GM12878 (cell line): ENCODE data around the gene BBS10.

Experiments
- ATF3 ChIP-seq: IDR thresholded peaks from 2 replicates; pipeline ENCODE4 v1.6.1; 2011; ENCODE audit warnings: low read depth, mild to moderate bottlenecking, low read length, moderate library complexity, borderline replicate concordance; ENCODE audit errors: extremely low read depth
- BRCA1 ChIP-seq: IDR thresholded peaks from 2 replicates; pipeline ENCODE4 v1.6.1; 2011; ENCODE audit warnings: low read depth, low read length, improper control_type of control experiment
- CREM ChIP-seq: IDR thresholded peaks from 2 replicates; pipeline ENCODE4 v1.6.1; 2014; ENCODE audit warnings: antibody characterized with exemption, low read depth
- CTCF ChIP-seq, 3 experiments: IDR thresholded peaks in 2 of 3; conservative IDR thresholded peaks in 1 of 3; 2 replicates each; pipeline ENCODE4 v1.5.1; 2011; ENCODE audit warnings: low read depth in 3 of 3, low read length in 3 of 3, mild to moderate bottlenecking in 3 of 3, control low read depth in 2 of 3, moderate library complexity in 2 of 3, inconsistent platforms in 1 of 3, mixed read lengths in 1 of 3; ENCODE audit not compliant: control insufficient read depth in 2 of 3, insufficient read depth in 1 of 3; ENCODE audit errors: extremely low read depth in 1 of 3
- EP300 ChIP-seq, 2 experiments: fragments of 150-350 bp in 1 of 2; IDR thresholded peaks; 2 replicates each; pipeline ENCODE4 v1.6.1; 2011 to 2012; ENCODE audit warnings: low read depth in 2 of 2, low read length in 2 of 2, borderline replicate concordance in 1 of 2, improper control_type of control experiment in 1 of 2, inconsistent platforms in 1 of 2; ENCODE audit not compliant: control insufficient read depth in 1 of 2
- FOXK2 ChIP-seq: fragments of 450-650 bp; IDR thresholded peaks from 2 replicates; pipeline ENCODE4 v1.6.1; 2017; ENCODE audit warnings: mild to moderate bottlenecking, moderate library complexity
- HDAC2 ChIP-seq: fragments of 200-600 bp; sonication (generic); IDR thresholded peaks from 2 replicates; pipeline ENCODE4 v1.6.1; 2017
- HDGF ChIP-seq: fragments of 450-650 bp; IDR thresholded peaks from 2 replicates; pipeline ENCODE4 v1.6.1; 2016; ENCODE audit warnings: antibody characterized with exemption
- IRF3 ChIP-seq: fragments of 450-650 bp; IDR thresholded peaks from 2 replicates; pipeline ENCODE4 v1.6.1; 2014; ENCODE audit warnings: mild to moderate bottlenecking
- MYC ChIP-seq: IDR thresholded peaks from 2 replicates; pipeline ENCODE4 v1.6.1; 2011; ENCODE audit warnings: mild to moderate bottlenecking, low read length, moderate library complexity, inconsistent platforms; ENCODE audit not compliant: insufficient read depth, insufficient replicate concordance, insufficient read length, severe bottlenecking
- RELA ChIP-seq: fragments of 450-650 bp; IDR thresholded peaks from 2 replicates; pipeline ENCODE4 v1.8.0; 2014; ENCODE audit warnings: borderline replicate concordance; ENCODE audit not compliant: partially characterized antibody
- REST ChIP-seq: IDR thresholded peaks from 2 replicates; pipeline ENCODE4 v1.6.1; 2012; ENCODE audit warnings: mild to moderate bottlenecking, low read depth, low read length
- TAF1 ChIP-seq: IDR thresholded peaks from 2 replicates; pipeline ENCODE4 v1.6.1; 2011; ENCODE audit warnings: mild to moderate bottlenecking, low read depth, low read length, borderline replicate concordance
- ZNF384 ChIP-seq: IDR thresholded peaks from 2 replicates; pipeline ENCODE4 v1.6.1; 2012; ENCODE audit warnings: low read depth, mild to moderate bottlenecking, low read length, improper control_type of control experiment, borderline replicate concordance

- TF ChIP-seq TAF1 = no peak
- TF ChIP-seq HDAC2 = no peak
- no peak for TF ChIP-seq FOXK2
- TF ChIP-seq IRF3 = no peak
- no peak for TF ChIP-seq ATF3
- no peak for TF ChIP-seq CTCF (IDR thresholded peaks at IDR 0.05 in 2 of 3, conservative IDR thresholded peaks at IDR 0.05 in 1 of 3; ENCODE audit: control insufficient read depth in 2 of 3, extremely low read depth in 1 of 3, insufficient read depth in 1 of 3, low read depth in 3 of 3, low read length in 3 of 3)
- no peak for TF ChIP-seq ZNF384
- TF ChIP-seq REST = no peak
- TF ChIP-seq RELA = no peak
- no peak for TF ChIP-seq HDGF
- TF ChIP-seq MYC = no peak
- no peak for TF ChIP-seq CREM
- TF ChIP-seq EP300 (IDR thresholded peaks at IDR 0.05; ENCODE audit: borderline replicate concordance in 1 of 2, control insufficient read depth in 1 of 2, low read depth in 2 of 2, low read length in 2 of 2) = no peak
- no peak for TF ChIP-seq BRCA1
Observed at GRCh38 chr12:76307083-76307482, 41.1 kb downstream of the BBS10 start.
